ENCODE results near the gene BNC2.
"Not testable (repeated sequence)": the region's sequence is repeated elsewhere in the genome, so short reads cannot be mapped to it uniquely, and the experiment has no call there.

GRCh38 chr9:16438831-16439230 is 431.6 kb downstream of the BNC2 start:
- not testable (repeated sequence) for TF ChIP-seq POLR2A (IDR thresholded peaks at IDR 0.05; ENCODE audit: low read length); GATA1 (IDR thresholded peaks at IDR 0.05; ENCODE audit: low read depth, low read length)
